Measurements from ENCODE around the gene ZGLP1.

GRCh38 chr19:10284960-10285278 lies 24.7 kb downstream of the ZGLP1 start:
- TF ChIP-seq SP1 (IDR thresholded peaks at IDR 0.05) (no peak), FOXK2 (IDR thresholded peaks at IDR 0.05) (no peak), CTBP1 (IDR thresholded peaks at IDR 0.05; ENCODE audit: borderline replicate concordance) (no peak), BHLHE40 (IDR thresholded peaks at IDR 0.05; ENCODE audit: borderline replicate concordance) (no peak), ELF4 (IDR thresholded peaks at IDR 0.05) (no peak), ZNF384 (IDR thresholded peaks at IDR 0.05) (no peak), SUZ12 (IDR thresholded peaks at IDR 0.05) (no peak), HDGF (IDR thresholded peaks at IDR 0.05; ENCODE audit: borderline replicate concordance) (no peak), FOXM1 (IDR thresholded peaks at IDR 0.05; ENCODE audit: borderline replicate concordance) (no peak), L3MBTL2 (conservative IDR thresholded peaks at IDR 0.05) (no peak), LEF1 (IDR thresholded peaks at IDR 0.05; ENCODE audit: borderline replicate concordance) (no peak), FOXA1 (IDR thresholded peaks at IDR 0.05) (no peak), TARDBP (IDR thresholded peaks at IDR 0.05) (no peak)
- TF ChIP-seq, protein P1, sequence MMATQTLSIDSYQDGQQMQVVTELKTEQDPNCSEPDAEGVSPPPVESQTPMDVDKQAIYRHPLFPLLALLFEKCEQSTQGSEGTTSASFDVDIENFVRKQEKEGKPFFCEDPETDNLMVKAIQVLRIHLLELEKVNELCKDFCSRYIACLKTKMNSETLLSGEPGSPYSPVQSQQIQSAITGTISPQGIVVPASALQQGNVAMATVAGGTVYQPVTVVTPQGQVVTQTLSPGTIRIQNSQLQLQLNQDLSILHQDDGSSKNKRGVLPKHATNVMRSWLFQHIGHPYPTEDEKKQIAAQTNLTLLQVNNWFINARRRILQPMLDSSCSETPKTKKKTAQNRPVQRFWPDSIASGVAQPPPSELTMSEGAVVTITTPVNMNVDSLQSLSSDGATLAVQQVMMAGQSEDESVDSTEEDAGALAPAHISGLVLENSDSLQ (IDR thresholded peaks at IDR 0.05): no peak

All from HEK293T (cell line).